ENCODE measurements around the gene ITPK1.

ITPK1 gene

GRCh38 chr14:92903359-92903758 is 212.4 kb downstream of the ITPK1 start:
- DNase-seq (ENCODE audit: low read depth, low spot score), result no peak
- H3K4me3 ChIP-seq (ENCODE audit: low read length), result no peak overlapping the region

DNA sequence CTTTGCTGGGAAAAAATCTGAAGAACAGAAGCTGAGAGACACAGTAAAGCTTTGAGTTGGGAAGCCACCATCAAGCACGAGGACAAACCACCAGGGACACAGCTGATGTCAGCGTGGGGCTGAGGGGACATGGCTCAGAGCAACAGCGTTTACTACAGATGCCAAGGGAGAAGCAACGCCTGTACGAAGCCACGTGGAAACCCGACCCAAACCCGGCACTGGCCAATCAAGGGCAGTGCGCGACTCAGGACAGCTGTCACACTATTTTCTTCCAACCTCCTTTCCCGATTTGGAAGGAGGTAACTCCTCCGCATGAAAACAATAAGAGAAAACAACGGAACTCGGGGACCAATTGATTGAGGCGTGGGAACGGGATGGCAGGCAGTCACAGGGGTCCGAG is 213.0 kb downstream of the ITPK1 start:
- no peak for DNase-seq (ENCODE audit: low read depth, low spot score)
- no peak overlapping the region for H3K4me3 ChIP-seq (ENCODE audit: low read length)

DNA sequence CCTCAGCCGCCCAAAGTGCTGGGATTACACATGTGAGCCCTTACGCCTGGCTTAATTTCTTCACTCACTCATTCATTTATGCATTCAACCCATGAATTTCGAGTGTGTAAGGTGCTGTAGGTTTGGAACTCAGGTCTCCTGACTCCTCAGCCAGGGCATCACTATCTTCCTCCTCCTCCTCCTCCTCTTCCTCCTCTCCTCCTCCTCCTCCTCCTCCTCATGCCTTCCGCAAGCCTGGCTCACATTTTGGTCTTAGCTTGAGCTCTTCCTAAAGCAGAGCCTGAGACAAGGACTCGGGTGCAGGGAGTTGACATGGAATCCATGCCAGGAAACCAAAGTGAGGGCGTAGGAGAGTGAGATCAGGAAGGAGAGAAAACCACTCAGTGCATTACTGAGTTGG is 213.5 kb downstream of the ITPK1 start:
- DNase-seq (ENCODE audit: low read depth, low spot score), result no peak
- H3K4me3 ChIP-seq (ENCODE audit: low read length), result no peak overlapping the region

GRCh38 chr14:92900660-92901059 is 215.1 kb downstream of the ITPK1 start:
- no peak overlapping the region for H3K4me3 ChIP-seq (ENCODE audit: low read length)
- no peak for DNase-seq (ENCODE audit: low read depth, low spot score)

DNA sequence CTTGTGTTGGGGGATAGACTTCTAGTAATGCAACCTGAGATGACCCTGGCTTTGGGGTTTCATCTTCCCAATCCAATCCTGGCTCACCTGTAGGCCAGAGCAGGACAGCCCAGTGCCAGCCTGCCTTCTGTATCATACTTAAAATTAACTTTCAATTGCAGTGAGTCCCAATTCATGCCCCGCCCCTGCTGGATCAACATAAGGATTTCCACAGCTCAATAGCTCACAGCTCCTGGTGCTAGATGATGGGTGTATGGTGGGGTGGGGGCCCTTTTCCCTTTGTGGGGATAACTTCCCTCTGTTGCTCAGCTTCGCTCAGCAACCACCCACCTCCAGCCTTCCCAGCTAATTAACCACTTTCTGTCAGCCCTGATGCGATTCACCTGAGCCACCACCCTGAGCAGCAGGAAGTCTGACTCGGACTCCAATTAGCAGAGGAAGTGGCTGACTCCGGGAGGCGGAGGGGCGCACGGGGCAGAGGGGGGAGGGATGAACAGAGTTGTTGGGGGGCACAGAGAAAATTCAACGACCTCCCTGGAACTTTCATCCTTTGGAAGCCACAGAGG is 217.1 kb downstream of the ITPK1 start:
- no peak for DNase-seq (ENCODE audit: low read depth, low spot score)
- no peak overlapping the region for H3K4me3 ChIP-seq (ENCODE audit: low read length)

- DNase-seq (ENCODE audit: low read depth, low spot score), result no peak
- H3K4me3 ChIP-seq (ENCODE audit: low read length), result no peak overlapping the region
These were observed 217.7 kb downstream of the ITPK1 start for GRCh38 chr14:92897922-92898565.

DNA sequence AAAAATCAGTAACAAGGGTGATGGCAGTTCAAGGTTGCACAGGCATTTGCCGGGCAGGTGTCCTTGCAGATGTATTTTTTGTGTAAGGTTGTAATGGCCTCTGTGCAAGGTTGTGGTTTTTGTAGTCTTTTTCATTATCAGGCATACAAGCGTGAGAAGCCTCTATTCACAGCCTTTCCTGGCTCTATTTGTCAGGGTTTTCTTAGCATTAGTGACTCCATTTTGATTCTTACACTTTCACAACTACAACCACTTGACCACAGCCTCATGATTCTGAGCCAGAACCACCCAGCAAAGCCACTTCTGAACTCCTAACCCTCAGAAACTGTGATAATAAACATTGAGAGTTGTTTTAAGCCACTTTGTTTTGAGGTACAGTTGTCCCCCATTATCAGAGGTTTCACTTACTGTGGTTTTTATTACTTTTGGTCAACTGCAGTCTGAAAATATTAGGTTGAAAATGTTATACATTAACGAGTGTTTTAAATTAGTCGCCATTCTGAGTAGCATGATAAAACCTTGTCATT is 220.3 kb downstream of the ITPK1 start:
- no peak for DNase-seq (ENCODE audit: low read depth, low spot score)

DNA sequence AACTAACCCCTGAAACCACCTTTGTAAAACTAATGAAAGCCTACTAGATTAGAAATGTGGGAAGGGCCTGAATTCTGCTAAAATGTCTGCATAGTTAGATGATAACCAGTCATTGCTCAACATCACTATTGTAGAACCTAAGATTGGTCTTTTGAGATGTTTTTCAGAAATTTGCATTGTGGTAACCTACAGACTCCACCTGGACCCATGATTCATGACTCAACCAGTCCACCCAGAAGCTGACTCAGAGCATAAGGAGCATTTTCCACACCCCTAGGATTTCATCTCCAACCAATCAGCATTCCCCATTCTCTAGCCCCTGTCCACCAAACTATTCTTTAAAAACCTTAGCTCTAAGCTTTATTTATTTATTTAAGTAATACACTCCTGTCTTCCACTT is 223.1 kb downstream of the ITPK1 start:
- no peak for DNase-seq (ENCODE audit: low read depth, low spot score)
- no peak overlapping the region for H3K4me3 ChIP-seq (ENCODE audit: low read length)

More for the DNA sequence above, 220.3 kb downstream of the ITPK1 start:
- no peak overlapping the region for H3K4me3 ChIP-seq (ENCODE audit: low read length)

DNA sequence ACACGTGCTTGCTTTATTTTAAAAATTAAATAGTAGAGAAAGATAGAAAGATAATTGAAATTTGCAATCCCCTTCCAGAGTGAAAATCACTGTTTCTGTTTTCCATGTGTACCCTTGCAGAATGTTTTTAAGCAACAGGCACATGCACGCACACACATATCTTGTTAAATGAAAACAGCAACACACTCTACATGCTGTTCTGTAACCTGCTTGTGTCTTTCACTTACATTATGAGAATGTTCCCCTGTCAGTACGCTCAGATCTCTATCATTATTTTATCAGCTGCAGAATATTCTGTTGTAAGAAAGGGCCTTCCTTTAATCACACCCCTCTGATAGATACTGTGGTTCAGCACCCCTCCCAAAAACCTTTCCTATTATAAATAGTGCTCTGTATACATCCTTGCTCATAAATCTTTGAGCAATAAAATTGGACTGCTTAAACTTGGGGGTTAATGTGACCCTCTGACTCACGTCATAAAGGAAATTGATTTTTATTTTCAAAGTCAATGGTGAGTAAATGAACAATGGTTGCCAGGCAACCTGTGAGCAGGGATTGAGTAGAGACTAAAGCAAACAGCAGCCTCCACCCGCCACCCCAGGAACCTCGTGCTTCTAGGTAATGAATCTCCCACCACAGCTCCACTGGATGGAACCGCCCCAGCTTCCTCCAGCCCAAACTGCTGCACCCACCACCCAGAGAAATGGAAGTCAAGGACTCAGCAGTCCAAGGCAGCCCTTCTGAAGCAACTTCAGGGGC is 224.7 kb downstream of the ITPK1 start:
- DNase-seq (ENCODE audit: low read depth, low spot score), result no peak

GRCh38 chr14:92888896-92889295 is 226.8 kb downstream of the ITPK1 start:
- no peak overlapping the region for H3K4me3 ChIP-seq (ENCODE audit: low read length)
- no peak for DNase-seq (ENCODE audit: low read depth, low spot score)

More for the DNA sequence above, 224.7 kb downstream of the ITPK1 start:
- H3K4me3 ChIP-seq (ENCODE audit: low read length), result no peak overlapping the region

- no peak for DNase-seq (ENCODE audit: low read depth, low spot score)
- no peak overlapping the region for H3K4me3 ChIP-seq (ENCODE audit: low read length)
These were observed 228.6 kb downstream of the ITPK1 start for GRCh38 chr14:92887157-92887556.
